DND-41 (cell line): ENCODE data around the gene ZNF211.
A peak's percentile ranks its signal among the peaks of the same experiment; 100 is the strongest.

Experiments
- ATAC-seq: fragments of 200-7000 bp; cut with Tn5 transposase; 3 replicates; pipeline ENCODE4 v1.9.1; 2021; ENCODE audit warnings: low read depth; ENCODE audit not compliant: insufficient read depth
- DNase-seq: peaks from one replicate; pipeline ENCODE4 v3.0.0-alpha.2; 2020
- H2AFZ ChIP-seq: 2 replicates; pipeline ENCODE4 v1.6.0; 2012; ENCODE audit warnings: low read depth, low read length
- H3K27ac ChIP-seq: 2 replicates; pipeline ENCODE4 v1.5.1; 2012; ENCODE audit warnings: low read length, inconsistent platforms
- H3K27me3 ChIP-seq: fragments of 200-600 bp; sonication (generic); 2 replicates; pipeline ENCODE4 v1.6.0; 2012; ENCODE audit warnings: low read length, mild to moderate bottlenecking, inconsistent platforms; ENCODE audit not compliant: insufficient read depth, poor library complexity
- H3K36me3 ChIP-seq: 2 replicates; pipeline ENCODE4 v1.5.1; 2012; ENCODE audit warnings: low read length, inconsistent platforms; ENCODE audit not compliant: insufficient read depth
- H3K4me1 ChIP-seq: 2 replicates; pipeline ENCODE4 v1.5.1; 2012; ENCODE audit warnings: mild to moderate bottlenecking, low read length; ENCODE audit not compliant: insufficient read depth
- H3K4me2 ChIP-seq: 2 replicates; pipeline ENCODE4 v1.6.0; 2012; ENCODE audit warnings: mild to moderate bottlenecking, moderate library complexity, low read length, inconsistent platforms; ENCODE audit not compliant: insufficient read depth
- H3K4me3 ChIP-seq, 2 experiments: fragments of 200-600 bp in 1 of 2; shearing (Covaris generic) in 1 of 2; 2 replicates each; pipeline ENCODE4 v1.5.1; 2012 to 2016; ENCODE audit warnings: inconsistent platforms in 2 of 2, low read length in 2 of 2, mild to moderate bottlenecking in 2 of 2, low read depth in 1 of 2, moderate library complexity in 1 of 2
- H3K79me2 ChIP-seq: 2 replicates; pipeline ENCODE4 v1.6.0; 2012; ENCODE audit warnings: low read length, inconsistent platforms; ENCODE audit not compliant: insufficient read depth
- H3K9ac ChIP-seq: 2 replicates; pipeline ENCODE4 v1.6.0; 2012; ENCODE audit warnings: low read depth, mild to moderate bottlenecking, inconsistent platforms, low read length, moderate library complexity
- H3K9me3 ChIP-seq: 2 replicates; pipeline ENCODE4 v1.5.1; 2012; ENCODE audit warnings: low read length, moderate library complexity, mild to moderate bottlenecking, inconsistent platforms; ENCODE audit not compliant: insufficient read depth, severe bottlenecking
- H4K20me1 ChIP-seq: 2 replicates; pipeline ENCODE4 v1.6.0; 2012; ENCODE audit warnings: low read length; ENCODE audit not compliant: insufficient read depth
- EZH2 ChIP-seq: IDR thresholded peaks from 3 replicates; pipeline ENCODE4 v1.6.1; 2012; ENCODE audit warnings: borderline replicate concordance, low read depth, mild to moderate bottlenecking, moderate library complexity, low read length, inconsistent platforms; ENCODE audit not compliant: severe bottlenecking
- TF ChIP-seq, protein P1 (sequence below): IDR thresholded peaks from 2 replicates; pipeline ENCODE4 v1.5.1; 2012; ENCODE audit warnings: borderline replicate concordance, low read length, moderate library complexity, mild to moderate bottlenecking; ENCODE audit not compliant: poor library complexity, severe bottlenecking; ENCODE audit errors: extremely low read depth

ZNF211 gene

DNA sequence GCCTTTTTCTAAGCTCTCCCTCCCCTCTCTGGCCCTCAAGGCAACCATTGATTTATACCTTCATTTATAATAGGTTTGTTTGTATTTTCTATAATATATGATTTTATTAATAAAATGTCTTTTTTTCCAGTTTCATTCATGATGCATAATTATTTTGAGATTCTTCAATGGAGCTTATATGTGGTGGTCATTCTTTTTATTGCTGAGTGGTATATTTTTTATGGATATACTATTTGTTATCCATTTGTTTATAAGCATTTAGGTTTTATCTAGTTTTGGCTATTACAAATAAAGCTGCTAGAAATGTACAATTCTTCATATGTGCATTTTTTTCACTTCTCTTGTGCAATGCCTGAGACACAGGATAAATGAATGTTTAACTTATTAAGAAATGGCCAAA, 10.8 kb downstream of the ZNF211 start:
- no peak overlapping the region for H3K4me3 ChIP-seq
- TF ChIP-seq, protein P1, sequence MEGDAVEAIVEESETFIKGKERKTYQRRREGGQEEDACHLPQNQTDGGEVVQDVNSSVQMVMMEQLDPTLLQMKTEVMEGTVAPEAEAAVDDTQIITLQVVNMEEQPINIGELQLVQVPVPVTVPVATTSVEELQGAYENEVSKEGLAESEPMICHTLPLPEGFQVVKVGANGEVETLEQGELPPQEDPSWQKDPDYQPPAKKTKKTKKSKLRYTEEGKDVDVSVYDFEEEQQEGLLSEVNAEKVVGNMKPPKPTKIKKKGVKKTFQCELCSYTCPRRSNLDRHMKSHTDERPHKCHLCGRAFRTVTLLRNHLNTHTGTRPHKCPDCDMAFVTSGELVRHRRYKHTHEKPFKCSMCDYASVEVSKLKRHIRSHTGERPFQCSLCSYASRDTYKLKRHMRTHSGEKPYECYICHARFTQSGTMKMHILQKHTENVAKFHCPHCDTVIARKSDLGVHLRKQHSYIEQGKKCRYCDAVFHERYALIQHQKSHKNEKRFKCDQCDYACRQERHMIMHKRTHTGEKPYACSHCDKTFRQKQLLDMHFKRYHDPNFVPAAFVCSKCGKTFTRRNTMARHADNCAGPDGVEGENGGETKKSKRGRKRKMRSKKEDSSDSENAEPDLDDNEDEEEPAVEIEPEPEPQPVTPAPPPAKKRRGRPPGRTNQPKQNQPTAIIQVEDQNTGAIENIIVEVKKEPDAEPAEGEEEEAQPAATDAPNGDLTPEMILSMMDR = no peak
- no peak for TF ChIP-seq EZH2
- H3K4me1 ChIP-seq = peaks cover 8% of the 10 kb centered on the region; the same call in 1 of the 2 replicates
- no peaks in the 10 kb centered on the region for H3K27me3 ChIP-seq
- no peak overlapping the region for H3K4me2 ChIP-seq
- H3K27ac ChIP-seq = no peak overlapping the region
- peaks cover 39% of the 10 kb centered on the region for H3K9me3 ChIP-seq
- no peak overlapping the region for H2AFZ ChIP-seq
- peaks cover 48% of the 10 kb centered on the region for H3K36me3 ChIP-seq
- H3K79me2 ChIP-seq = 0 out of 2 replicates have a peak, but pooled peaks cover 3% of the 10 kb centered on the region
- H4K20me1 ChIP-seq = no peaks in the 10 kb centered on the region
- ATAC-seq (no peak), DNase-seq (no peak)
- no peak overlapping the region for H3K9ac ChIP-seq

DNA sequence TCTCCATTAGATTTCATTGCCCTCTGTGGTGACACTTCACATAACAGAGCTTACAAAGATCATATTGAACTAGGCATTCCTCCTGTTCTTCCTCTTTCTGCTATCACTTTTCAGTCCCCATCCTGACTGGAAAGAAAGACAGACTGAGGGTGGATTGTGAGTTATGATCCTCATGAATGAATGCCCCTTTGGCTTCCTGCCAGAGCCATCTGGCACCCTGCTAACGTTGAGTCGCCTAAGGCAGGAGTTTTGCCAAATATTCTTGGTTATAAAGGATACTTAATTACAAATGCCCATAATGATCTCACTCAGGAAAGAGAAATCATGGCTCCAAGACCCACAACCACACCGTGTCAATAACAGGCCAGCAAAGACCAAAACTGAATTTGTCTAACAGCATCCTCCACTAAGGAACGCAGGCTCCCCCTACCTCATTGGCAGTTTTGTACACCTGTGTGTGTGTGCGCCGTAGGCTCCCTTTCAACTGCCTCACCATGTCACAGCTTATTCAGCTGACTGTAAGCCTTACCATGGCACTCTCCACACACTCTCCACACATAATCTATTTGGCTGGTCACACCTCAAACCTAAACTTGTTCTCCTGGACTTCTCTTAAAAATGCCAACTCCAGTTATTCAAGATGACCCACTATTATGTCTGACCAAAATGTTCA, 15.5 kb downstream of the ZNF211 start:
- H3K4me3 ChIP-seq = no peak overlapping the region
- DNase-seq (no peak), ATAC-seq (no peak)
- TF ChIP-seq EZH2 = no peak
- TF ChIP-seq, protein P1 = no peak
- no peak overlapping the region; the same call in 1 of the 2 replicates for H3K27ac ChIP-seq
- no peaks in the 10 kb centered on the region for H3K79me2 ChIP-seq
- peaks cover 14% of the 10 kb centered on the region for H3K9me3 ChIP-seq
- no peaks in the 10 kb centered on the region for H3K27me3 ChIP-seq
- H3K4me1 ChIP-seq = peaks cover 41% of the 10 kb centered on the region
- no peak overlapping the region for H2AFZ ChIP-seq
- H4K20me1 ChIP-seq = no peaks in the 10 kb centered on the region
- H3K9ac ChIP-seq = no peak overlapping the region
- H3K4me2 ChIP-seq = no peak overlapping the region
- peaks cover 1% of the 10 kb centered on the region for H3K36me3 ChIP-seq

DNA sequence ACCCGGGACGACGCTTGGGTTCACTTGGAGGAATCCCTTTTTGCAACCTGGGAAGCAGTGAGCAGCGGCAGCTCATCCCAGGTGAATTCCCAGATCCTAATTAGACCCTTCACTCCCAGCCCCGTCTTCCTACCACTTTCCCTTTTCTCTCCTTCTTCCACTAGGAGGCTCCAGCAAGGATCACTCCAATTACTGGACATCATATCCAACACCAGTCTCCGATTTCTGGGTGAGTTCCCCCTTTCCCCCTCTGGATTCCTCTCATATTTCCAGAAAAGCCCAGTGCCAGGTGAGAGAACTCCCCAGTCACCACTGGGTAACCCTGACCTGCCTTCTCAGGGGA, 18.7 kb downstream of the ZNF211 start:
- Histone ChIP-seq H3K4me3 (peak overlapping the region in 1 of 2 experiments; percentile 25; a peak in 2 of 4 replicates), H3K27me3 (no peaks in the 10 kb centered on the region), H2AFZ (peak overlapping the region; percentile 53), H3K27ac (peak overlapping the region; percentile 70), H3K9me3 (peaks cover 17% of the 10 kb centered on the region), H4K20me1 (no peaks in the 10 kb centered on the region), H3K4me2 (peak overlapping the region; percentile 47), H3K36me3 (no peaks in the 10 kb centered on the region; the same call in 1 of the 2 replicates), H3K79me2 (no peaks in the 10 kb centered on the region), H3K9ac (no peak overlapping the region; the same call in 1 of the 2 replicates), H3K4me1 (peaks cover 36% of the 10 kb centered on the region)
- ATAC-seq = no peak
- no peak for TF ChIP-seq EZH2
- TF ChIP-seq, protein P1 = no peak
- no peak for DNase-seq
